ENCODE measurements around the gene VGLL2.

VGLL2 gene

GRCh38 chr6:117276778-117277316 is 11.5 kb downstream of the VGLL2 start:
- H3K4me1 ChIP-seq (ENCODE audit: insufficient read depth, insufficient read length), result no peaks in the 10 kb centered on the region
- H3K36me3 ChIP-seq (ENCODE audit: insufficient read depth, insufficient read length, low read length), result no peaks in the 10 kb centered on the region
- peaks cover 25% of the 10 kb centered on the region for H3K27me3 ChIP-seq (ENCODE audit: insufficient read depth, insufficient read length)
- no peak overlapping the region for H3K4me3 ChIP-seq (ENCODE audit: insufficient read length, low read depth)
- no peaks in the 10 kb centered on the region for H3K9me3 ChIP-seq (ENCODE audit: insufficient read depth, low read length)
- no peak overlapping the region for H3K9ac ChIP-seq (ENCODE audit: insufficient read length, low read depth)
- DNase-seq (ENCODE audit: low read depth, low spot score), result no peak
- TF ChIP-seq SUZ12 (IDR thresholded peaks at IDR 0.05; ENCODE audit: extremely low read depth, insufficient read depth, insufficient read length) (no peak), YY1 (IDR thresholded peaks at IDR 0.05; ENCODE audit: insufficient read depth, insufficient read length) (no peak), ZNF274 (IDR thresholded peaks at IDR 0.05; ENCODE audit: low read depth, low read length) (no peak)

GRCh38 chr6:117280922-117281321 is 15.6 kb downstream of the VGLL2 start:
- DNase-seq (ENCODE audit: low read depth, low spot score), result no peak

GRCh38 chr6:117288083-117288715 is 22.8 kb downstream of the VGLL2 start:
- Histone ChIP-seq H3K4me3 (ENCODE audit: insufficient read length, low read depth) (no peak overlapping the region), H3K27me3 (ENCODE audit: insufficient read depth, insufficient read length) (no peaks in the 10 kb centered on the region), H3K36me3 (ENCODE audit: insufficient read depth, insufficient read length, low read length) (no peaks in the 10 kb centered on the region), H3K9ac (ENCODE audit: insufficient read length, low read depth) (no peak overlapping the region), H3K4me1 (ENCODE audit: insufficient read depth, insufficient read length) (no peaks in the 10 kb centered on the region), H3K9me3 (ENCODE audit: insufficient read depth, low read length) (no peaks in the 10 kb centered on the region)
- TF ChIP-seq YY1 (IDR thresholded peaks at IDR 0.05; ENCODE audit: insufficient read depth, insufficient read length) (no peak), ZNF274 (IDR thresholded peaks at IDR 0.05; ENCODE audit: low read depth, low read length) (no peak), SUZ12 (IDR thresholded peaks at IDR 0.05; ENCODE audit: extremely low read depth, insufficient read depth, insufficient read length) (no peak)
- DNase-seq (ENCODE audit: low read depth, low spot score), result no peak

More at GRCh38 chr6:117280922-117281321, 15.6 kb downstream of the VGLL2 start:
- H3K4me1 ChIP-seq (ENCODE audit: insufficient read depth, insufficient read length), result no peaks in the 10 kb centered on the region
- no peak for TF ChIP-seq SUZ12 (IDR thresholded peaks at IDR 0.05; ENCODE audit: extremely low read depth, insufficient read depth, insufficient read length)
- no peak for TF ChIP-seq YY1 (IDR thresholded peaks at IDR 0.05; ENCODE audit: insufficient read depth, insufficient read length)
- no peak for TF ChIP-seq ZNF274 (IDR thresholded peaks at IDR 0.05; ENCODE audit: low read depth, low read length)
- H3K36me3 ChIP-seq (ENCODE audit: insufficient read depth, insufficient read length, low read length), result no peaks in the 10 kb centered on the region
- H3K27me3 ChIP-seq (ENCODE audit: insufficient read depth, insufficient read length), result no peaks in the 10 kb centered on the region
- no peak overlapping the region for H3K4me3 ChIP-seq (ENCODE audit: insufficient read length, low read depth)
- no peak overlapping the region for H3K9ac ChIP-seq (ENCODE audit: insufficient read length, low read depth)
- H3K9me3 ChIP-seq (ENCODE audit: insufficient read depth, low read length), result no peaks in the 10 kb centered on the region

GRCh38 chr6:117290173-117290846 is 25.0 kb downstream of the VGLL2 start:
- DNase-seq (ENCODE audit: low read depth, low spot score), result no peak
- H3K27me3 ChIP-seq (ENCODE audit: insufficient read depth, insufficient read length), result no peaks in the 10 kb centered on the region
- H3K9me3 ChIP-seq (ENCODE audit: insufficient read depth, low read length), result no peaks in the 10 kb centered on the region
- TF ChIP-seq ZNF274 (IDR thresholded peaks at IDR 0.05; ENCODE audit: low read depth, low read length) (no peak), SUZ12 (IDR thresholded peaks at IDR 0.05; ENCODE audit: extremely low read depth, insufficient read depth, insufficient read length) (no peak), YY1 (IDR thresholded peaks at IDR 0.05; ENCODE audit: insufficient read depth, insufficient read length) (no peak)
- no peaks in the 10 kb centered on the region for H3K36me3 ChIP-seq (ENCODE audit: insufficient read depth, insufficient read length, low read length)
- no peak overlapping the region for H3K4me3 ChIP-seq (ENCODE audit: insufficient read length, low read depth)
- no peak overlapping the region for H3K9ac ChIP-seq (ENCODE audit: insufficient read length, low read depth)
- no peaks in the 10 kb centered on the region for H3K4me1 ChIP-seq (ENCODE audit: insufficient read depth, insufficient read length)

GRCh38 chr6:117298941-117299340 is 33.6 kb downstream of the VGLL2 start:
- H3K4me1 ChIP-seq (ENCODE audit: insufficient read depth, insufficient read length), result no peaks in the 10 kb centered on the region
- no peak overlapping the region for H3K4me3 ChIP-seq (ENCODE audit: insufficient read length, low read depth)
- H3K9ac ChIP-seq (ENCODE audit: insufficient read length, low read depth), result no peak overlapping the region
- TF ChIP-seq ZNF274 (IDR thresholded peaks at IDR 0.05; ENCODE audit: low read depth, low read length), result no peak
- no peak for TF ChIP-seq YY1 (IDR thresholded peaks at IDR 0.05; ENCODE audit: insufficient read depth, insufficient read length)
- TF ChIP-seq SUZ12 (IDR thresholded peaks at IDR 0.05; ENCODE audit: extremely low read depth, insufficient read depth, insufficient read length), result no peak
- H3K36me3 ChIP-seq (ENCODE audit: insufficient read depth, insufficient read length, low read length), result no peaks in the 10 kb centered on the region
- DNase-seq (ENCODE audit: low read depth, low spot score), result no peak
- no peaks in the 10 kb centered on the region for H3K9me3 ChIP-seq (ENCODE audit: insufficient read depth, low read length)
- H3K27me3 ChIP-seq (ENCODE audit: insufficient read depth, insufficient read length), result no peaks in the 10 kb centered on the region

- Histone ChIP-seq H3K4me3 (ENCODE audit: insufficient read length, low read depth) (no peak overlapping the region), H3K9ac (ENCODE audit: insufficient read length, low read depth) (no peak overlapping the region), H3K36me3 (ENCODE audit: insufficient read depth, insufficient read length, low read length) (no peaks in the 10 kb centered on the region), H3K27me3 (ENCODE audit: insufficient read depth, insufficient read length) (no peaks in the 10 kb centered on the region), H3K9me3 (ENCODE audit: insufficient read depth, low read length) (no peaks in the 10 kb centered on the region), H3K4me1 (ENCODE audit: insufficient read depth, insufficient read length) (no peaks in the 10 kb centered on the region)
- no peak for DNase-seq (ENCODE audit: low read depth, low spot score)
- TF ChIP-seq SUZ12 (IDR thresholded peaks at IDR 0.05; ENCODE audit: extremely low read depth, insufficient read depth, insufficient read length) (no peak), ZNF274 (IDR thresholded peaks at IDR 0.05; ENCODE audit: low read depth, low read length) (no peak), YY1 (IDR thresholded peaks at IDR 0.05; ENCODE audit: insufficient read depth, insufficient read length) (no peak)
Observed at GRCh38 chr6:117303323-117303722, 38.0 kb downstream of the VGLL2 start.

- DNase-seq (ENCODE audit: low read depth, low spot score), result no peak
- Histone ChIP-seq H3K9me3 (ENCODE audit: insufficient read depth, low read length) (no peaks in the 10 kb centered on the region), H3K9ac (ENCODE audit: insufficient read length, low read depth) (no peak overlapping the region), H3K27me3 (ENCODE audit: insufficient read depth, insufficient read length) (no peaks in the 10 kb centered on the region), H3K4me3 (ENCODE audit: insufficient read length, low read depth) (no peak overlapping the region), H3K4me1 (ENCODE audit: insufficient read depth, insufficient read length) (no peaks in the 10 kb centered on the region), H3K36me3 (ENCODE audit: insufficient read depth, insufficient read length, low read length) (no peaks in the 10 kb centered on the region)
- TF ChIP-seq SUZ12 (IDR thresholded peaks at IDR 0.05; ENCODE audit: extremely low read depth, insufficient read depth, insufficient read length), result no peak
- no peak for TF ChIP-seq ZNF274 (IDR thresholded peaks at IDR 0.05; ENCODE audit: low read depth, low read length)
Observed at GRCh38 chr6:117304446-117304845, 39.1 kb downstream of the VGLL2 start.

All from NT2/D1 (cell line).